Left lung (tissue), 10 donors: ENCODE measurements around the gene DNAJC12. TPM values are rescaled to one million over a fixed set of nuclear protein-coding genes. Genes with fewer than 3 reads are reported as not detected.
A peak's percentile ranks its signal among the peaks of the same experiment; 100 is the strongest.

Experiments
- ATAC-seq: fragments of 200-7000 bp; cut with Tn5 transposase; one replicate; pipeline ENCODE4 v1.9.1; 2020; ENCODE audit warnings: moderate library complexity
- DNase-seq, 4 donors: peaks; one replicate each; pipeline ENCODE4 v3.0.0-alpha.2; 2013 to 2020
- H3K27ac ChIP-seq, 2 donors: fragments of 200-600 bp; sonication (generic) in 1 of 2; one replicate each; pipeline versions ENCODE4 v1.5.0 to v1.8.0; 2020 to 2021
- H3K27me3 ChIP-seq, 2 donors: fragments of 200-600 bp; sonication (generic) in 1 of 2; one replicate each; pipeline versions ENCODE4 v1.5.0 to v1.8.0; 2020 to 2021
- H3K36me3 ChIP-seq, 2 donors: fragments of 200-600 bp; sonication (generic) in 1 of 2; one replicate each; pipeline versions ENCODE4 v1.5.0 to v1.8.0; 2020 to 2021
- H3K4me1 ChIP-seq, 2 donors: fragments of 200-600 bp; one replicate each; pipeline ENCODE4 v1.8.0; 2021
- H3K4me3 ChIP-seq, 2 donors: fragments of 200-600 bp; sonication (generic) in 1 of 2; one replicate each; pipeline versions ENCODE4 v1.5.0 to v1.8.0; 2020 to 2021; ENCODE audit warnings: mild to moderate bottlenecking in 1 of 2
- H3K9me3 ChIP-seq, 2 donors: fragments of 200-600 bp; sonication (generic) in 1 of 2; one replicate each; pipeline versions ENCODE4 v1.5.0 to v1.8.0; 2020 to 2021
- CTCF ChIP-seq, 2 donors: fragments of 200-600 bp; sonication (generic) in 1 of 2; IDR thresholded peaks; one replicate each; pipeline versions ENCODE4 v1.5.0 to v1.8.0; 2021; ENCODE audit warnings: antibody characterized with exemption in 2 of 2
- intact Hi-C, 2 donors: fragments of 100-400 bp; cut with DNase I; formaldehyde crosslinking; loops; one replicate each; pipeline versions ENCODE4 v1.11.2 to v1.14.2; 2022
- polyA plus RNA-seq, 6 donors: library from polyadenylated mRNA; unstranded; fragments of 120-200 nt; gene quantifications; one replicate each; pipeline ENCODE4 v1.2.1, GENCODE V29; 2013; ENCODE audit not compliant: insufficient read length in 6 of 6
- total RNA-seq, 2 donors: library from RNA; stranded (reverse); fragmentation: NEBNext Ultra II Directional; extraction: Animal tissue kit (Norgen Biotek cat#: 25700); gene quantifications; one replicate each; pipeline ENCODE4 v1.2.1, GENCODE V29; 2021
- donor health status: DM: no; HTN: yes; CAD: no.
- donor health status: DM: no; HTN: no; CAD: no.

DNAJC12 gene
- total and polyA plus RNA-seq, 8 donors, result 2.4 to 9.0 (median 7.4) TPM

- no peaks in the 10 kb centered on the region for H3K36me3 ChIP-seq
- intact Hi-C loops, result no loop called here
- H3K27ac ChIP-seq, result no peak overlapping the region
- no peak overlapping the region for H3K4me3 ChIP-seq
- H3K9me3 ChIP-seq, result no peaks in the 10 kb centered on the region
- ATAC-seq, result no peak
- DNase-seq, result no peak
- H3K4me1 ChIP-seq, result no peaks in the 10 kb centered on the region
- H3K27me3 ChIP-seq, result no peaks in the 10 kb centered on the region
- TF ChIP-seq CTCF (IDR thresholded peaks at IDR 0.05), result no peak
These were observed 43.7 kb downstream of the DNAJC12 start for GRCh38 chr10:67794256-67794655.

GRCh38 chr10:67793313-67793712 lies 44.7 kb downstream of the DNAJC12 start:
- peak; percentile 60 for ATAC-seq
- Histone ChIP-seq H3K4me1 (no peaks in the 10 kb centered on the region), H3K27ac (no peak overlapping the region), H3K9me3 (no peaks in the 10 kb centered on the region), H3K36me3 (no peaks in the 10 kb centered on the region), H3K4me3 (no peak overlapping the region), H3K27me3 (no peaks in the 10 kb centered on the region)
- no peak for TF ChIP-seq CTCF (IDR thresholded peaks at IDR 0.05)
- intact Hi-C loops, result no loop called here
- DNase-seq, result no peak

- H3K36me3 ChIP-seq, result no peaks in the 10 kb centered on the region
- no peak for DNase-seq
- H3K4me1 ChIP-seq, result no peaks in the 10 kb centered on the region
- no peak for TF ChIP-seq CTCF (IDR thresholded peaks at IDR 0.05)
- no peaks in the 10 kb centered on the region for H3K9me3 ChIP-seq
- ATAC-seq, result no peak
- no peak overlapping the region for H3K27ac ChIP-seq
- intact Hi-C loops, result no loop called here
- H3K4me3 ChIP-seq, result no peak overlapping the region
- H3K27me3 ChIP-seq, result no peaks in the 10 kb centered on the region
These were observed 45.3 kb downstream of the DNAJC12 start for GRCh38 chr10:67792653-67793052.

GRCh38 chr10:67790534-67791408 lies 47.2 kb downstream of the DNAJC12 start:
- H3K27ac ChIP-seq, result no peak overlapping the region
- no peaks in the 10 kb centered on the region for H3K27me3 ChIP-seq
- no peaks in the 10 kb centered on the region for H3K4me1 ChIP-seq
- TF ChIP-seq CTCF (IDR thresholded peaks at IDR 0.05), result no peak
- no peaks in the 10 kb centered on the region for H3K36me3 ChIP-seq
- intact Hi-C loops, result no loop called here
- ATAC-seq (peak; percentile 30), DNase-seq (no peak)
- H3K9me3 ChIP-seq, result no peaks in the 10 kb centered on the region
- no peak overlapping the region for H3K4me3 ChIP-seq

- intact Hi-C loops, result no loop called here
- H3K36me3 ChIP-seq, result no peaks in the 10 kb centered on the region
- H3K9me3 ChIP-seq, result no peaks in the 10 kb centered on the region
- no peak for DNase-seq
- no peak overlapping the region for H3K27ac ChIP-seq
- TF ChIP-seq CTCF (IDR thresholded peaks at IDR 0.05), result no peak
- no peaks in the 10 kb centered on the region for H3K4me1 ChIP-seq
- no peak overlapping the region for H3K4me3 ChIP-seq
- H3K27me3 ChIP-seq, result no peaks in the 10 kb centered on the region
- no peak for ATAC-seq
These were observed 48.2 kb downstream of the DNAJC12 start for GRCh38 chr10:67789769-67790168.
